Stimulated activated memory B cell treated with anti-CD40 and anti-IgM and Interleukin-4, amounts not matched to agents 10 μg/mL and 1 μg/mL and 100 μg/mL, for 72 hours (primary cell): ENCODE measurements around the gene C19orf25.
"Not testable (repeated sequence)": the region's sequence is repeated elsewhere in the genome, so short reads cannot be mapped to it uniquely, and the experiment has no call there.

Source experiments
- ATAC-seq: fragments of 150-1000 bp; cut with Tn5 transposase; 2 replicates; pipeline ENCODE4 v1.10.0; 2021
- H3K27ac Mint-ChIP-seq: one replicate; pipeline ENCODE4 v1.8.0; 2022; ENCODE audit warnings: mild to moderate bottlenecking, mixed read lengths
- H3K27me3 Mint-ChIP-seq: one replicate; pipeline ENCODE4 v1.8.0; 2022; ENCODE audit warnings: mixed read lengths
- H3K36me3 Mint-ChIP-seq: one replicate; pipeline ENCODE4 v1.8.0; 2022; ENCODE audit warnings: mixed read lengths
- H3K4me1 Mint-ChIP-seq: one replicate; pipeline ENCODE4 v1.8.0; 2022; ENCODE audit warnings: mixed read lengths
- H3K4me3 Mint-ChIP-seq: one replicate; pipeline ENCODE4 v1.8.0; 2022; ENCODE audit warnings: mild to moderate bottlenecking, moderate library complexity, mixed read lengths
- H3K9me3 Mint-ChIP-seq: one replicate; pipeline ENCODE4 v1.8.0; 2022; ENCODE audit warnings: mixed read lengths

The C19orf25 gene

DNA sequence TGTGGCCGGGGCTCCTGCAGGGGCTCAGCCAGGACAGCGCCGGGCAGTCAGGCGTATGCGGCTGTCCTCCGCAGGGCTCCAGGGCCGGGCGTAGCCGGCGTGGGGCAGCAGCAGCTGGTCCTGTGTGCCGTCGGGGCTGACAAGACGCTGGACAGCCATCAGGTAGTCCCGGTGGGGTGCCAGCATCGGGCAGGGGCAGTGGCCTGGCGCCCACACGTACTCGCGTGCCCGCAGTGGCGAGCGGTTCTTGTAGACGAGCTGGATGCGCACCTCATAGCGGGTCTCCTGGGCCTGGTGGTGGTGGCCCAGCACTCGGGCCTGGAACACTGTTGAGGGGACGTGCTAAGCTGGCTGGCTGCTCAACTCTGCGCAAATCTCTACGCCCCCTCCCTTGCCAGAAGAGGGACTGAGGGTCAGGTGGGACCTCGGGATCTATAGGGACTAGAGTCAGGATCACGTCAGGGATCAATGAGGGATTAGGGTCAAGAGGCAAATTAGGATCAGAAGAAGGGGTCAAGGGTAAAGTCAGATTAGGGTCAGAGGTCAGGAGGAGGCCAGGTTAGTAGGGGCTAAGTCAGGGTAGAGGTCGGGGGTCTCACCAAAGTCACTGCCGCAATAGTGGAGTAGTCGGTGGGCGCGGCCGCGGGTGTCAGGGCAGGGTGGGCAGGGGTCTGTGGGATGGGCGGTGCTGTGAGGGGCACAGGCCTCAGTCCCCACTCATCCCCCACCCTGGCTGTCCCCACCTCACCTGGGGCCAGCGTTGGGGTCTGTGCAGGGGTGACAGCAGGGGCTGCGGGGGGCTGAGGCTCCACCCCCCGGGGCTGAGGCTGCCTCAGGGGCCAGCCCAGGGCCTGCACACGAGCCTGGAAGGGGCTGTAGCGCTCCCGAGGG is 27.2 kb upstream of the C19orf25 start:
- peaks cover 6% of the 10 kb centered on the region for H3K9me3 Mint-ChIP-seq
- H3K4me3 Mint-ChIP-seq = no peak overlapping the region
- H3K4me1 Mint-ChIP-seq = peaks cover 12% of the 10 kb centered on the region
- H3K36me3 Mint-ChIP-seq = peaks cover 5% of the 10 kb centered on the region
- no peak overlapping the region for H3K27ac Mint-ChIP-seq
- H3K27me3 Mint-ChIP-seq = peaks cover 92% of the 10 kb centered on the region
- no peak for ATAC-seq

DNA sequence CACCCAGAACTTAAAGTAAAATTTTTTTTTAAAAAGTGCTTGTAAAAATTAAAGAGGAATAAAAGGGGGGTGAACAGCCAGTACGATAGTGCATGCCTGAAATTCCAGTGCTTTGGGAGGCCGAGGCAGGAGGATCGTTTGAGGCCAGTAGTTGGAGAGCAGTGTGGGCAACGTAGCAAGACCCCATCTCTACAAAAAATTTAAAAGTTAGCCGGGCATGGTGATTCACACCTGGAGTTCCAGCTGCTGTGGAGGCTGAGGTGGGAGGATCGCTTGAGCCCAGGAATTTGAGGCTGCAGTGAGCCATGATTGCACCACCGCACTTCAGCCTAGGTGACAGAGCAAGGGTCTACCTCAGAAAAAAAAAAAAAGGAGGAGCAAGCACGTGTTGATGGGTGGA is 26.0 kb upstream of the C19orf25 start:
- H3K27me3 Mint-ChIP-seq = peaks cover 92% of the 10 kb centered on the region
- peaks cover 12% of the 10 kb centered on the region for H3K4me1 Mint-ChIP-seq
- no peak overlapping the region for H3K27ac Mint-ChIP-seq
- peaks cover 6% of the 10 kb centered on the region for H3K9me3 Mint-ChIP-seq
- H3K4me3 Mint-ChIP-seq = no peak overlapping the region
- H3K36me3 Mint-ChIP-seq = peaks cover 5% of the 10 kb centered on the region
- ATAC-seq = no peak

GRCh38 chr19:1503925-1504773 is 25.1 kb upstream of the C19orf25 start:
- H3K27me3 Mint-ChIP-seq = peaks cover 85% of the 10 kb centered on the region
- H3K27ac Mint-ChIP-seq = no peak overlapping the region
- H3K9me3 Mint-ChIP-seq = peaks cover 6% of the 10 kb centered on the region
- H3K4me1 Mint-ChIP-seq = peaks cover 12% of the 10 kb centered on the region
- no peak for ATAC-seq
- H3K4me3 Mint-ChIP-seq = no peak overlapping the region
- H3K36me3 Mint-ChIP-seq = peaks cover 5% of the 10 kb centered on the region

- Mint-ChIP-seq H3K4me3 (no peak overlapping the region), H3K36me3 (peaks cover 5% of the 10 kb centered on the region), H3K27me3 (peaks cover 78% of the 10 kb centered on the region), H3K4me1 (peaks cover 12% of the 10 kb centered on the region), H3K9me3 (peaks cover 3% of the 10 kb centered on the region), H3K27ac (no peak overlapping the region)
- no peak for ATAC-seq
Observed at GRCh38 chr19:1503089-1503924, 24.3 kb upstream of the C19orf25 start.

DNA sequence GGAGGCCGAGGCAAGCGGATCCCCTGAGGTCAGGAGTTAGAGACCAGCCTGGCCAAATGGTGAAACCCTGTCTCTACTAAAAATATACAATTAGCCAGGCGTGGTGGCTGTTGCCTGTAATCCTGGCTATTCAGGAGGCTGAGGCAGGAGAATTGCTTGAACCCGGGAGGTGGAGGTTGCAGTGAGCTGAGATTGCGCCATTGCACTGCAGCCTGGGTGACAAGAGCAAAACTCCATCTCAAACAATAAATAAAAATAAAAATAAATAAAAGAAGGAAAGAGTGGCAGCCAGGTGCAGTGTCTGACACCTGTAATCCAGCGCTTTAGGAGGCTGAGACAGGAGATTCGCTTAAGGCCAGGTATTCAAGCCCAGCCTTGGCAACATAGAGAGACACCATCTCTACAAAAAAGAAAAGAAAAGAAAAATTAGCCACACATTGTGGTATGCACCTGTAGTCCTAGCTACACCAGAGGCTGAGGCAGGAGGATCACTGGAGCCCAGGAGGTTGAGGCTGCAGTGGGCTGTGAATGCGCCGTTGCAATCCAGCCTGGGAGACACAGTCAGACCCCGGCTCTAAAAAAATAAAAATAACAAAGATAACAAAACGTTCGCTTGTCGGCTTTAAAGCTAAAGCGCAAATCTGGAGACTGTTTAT is 23.5 kb upstream of the C19orf25 start:
- no peaks in the 10 kb centered on the region for H3K9me3 Mint-ChIP-seq
- peaks cover 78% of the 10 kb centered on the region for H3K27me3 Mint-ChIP-seq
- H3K27ac Mint-ChIP-seq = no peak overlapping the region
- no peak overlapping the region for H3K4me3 Mint-ChIP-seq
- ATAC-seq = no peak
- no peaks in the 10 kb centered on the region for H3K36me3 Mint-ChIP-seq
- H3K4me1 Mint-ChIP-seq = peaks cover 6% of the 10 kb centered on the region

- no peaks in the 10 kb centered on the region for H3K36me3 Mint-ChIP-seq
- H3K4me1 Mint-ChIP-seq = no peaks in the 10 kb centered on the region
- no peaks in the 10 kb centered on the region for H3K9me3 Mint-ChIP-seq
- H3K27ac Mint-ChIP-seq = no peak overlapping the region
- H3K4me3 Mint-ChIP-seq = no peak overlapping the region
- peaks cover 81% of the 10 kb centered on the region for H3K27me3 Mint-ChIP-seq
- ATAC-seq = no peak
Observed at GRCh38 chr19:1501200-1501595, 22.2 kb upstream of the C19orf25 start.

GRCh38 chr19:1499231-1499630 is 20.2 kb upstream of the C19orf25 start:
- not testable (repeated sequence) for H3K36me3 Mint-ChIP-seq, H3K9me3 Mint-ChIP-seq, ATAC-seq, H3K27ac Mint-ChIP-seq, H3K4me3 Mint-ChIP-seq, H3K4me1 Mint-ChIP-seq
- peaks cover 70% of the 10 kb centered on the region for H3K27me3 Mint-ChIP-seq

DNA sequence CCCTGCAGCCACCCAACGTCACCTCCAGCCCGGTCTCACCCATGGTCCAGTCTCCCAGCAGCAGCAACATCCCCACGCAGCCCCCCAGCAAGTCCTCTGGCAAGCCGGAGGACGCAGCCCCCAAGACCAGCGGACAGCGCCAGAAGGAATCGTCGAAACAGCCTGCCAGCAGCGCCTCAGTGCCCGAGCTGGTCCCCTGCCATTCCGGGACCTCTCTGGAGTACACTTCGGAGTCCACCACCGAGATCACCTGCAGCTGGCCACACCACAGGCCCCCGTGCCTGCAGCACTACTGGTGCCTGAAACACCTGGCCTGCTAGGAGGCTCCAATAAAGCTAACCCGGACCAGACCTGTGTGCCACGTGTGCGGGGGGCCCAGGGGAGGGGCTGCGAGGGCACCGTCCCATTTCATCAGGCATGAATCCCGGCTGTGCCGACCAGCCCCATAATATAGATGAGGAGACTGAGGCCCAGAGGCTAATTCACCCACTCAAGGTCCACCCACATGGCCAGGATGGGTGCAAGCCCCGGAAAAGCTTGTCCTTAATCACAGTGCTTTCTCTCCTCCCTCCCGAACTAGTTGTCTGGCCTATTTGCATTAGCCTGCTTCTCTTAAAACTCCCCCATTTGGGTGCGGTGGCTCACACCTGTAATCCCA is 18.7 kb upstream of the C19orf25 start:
- no peak for ATAC-seq

GRCh38 chr19:1496714-1497577 is 17.9 kb upstream of the C19orf25 start:
- no peaks in the 10 kb centered on the region for H3K9me3 Mint-ChIP-seq
- H3K4me1 Mint-ChIP-seq = peaks cover 2% of the 10 kb centered on the region
- no peak for ATAC-seq
- H3K4me3 Mint-ChIP-seq = no peak overlapping the region
- H3K27ac Mint-ChIP-seq = no peak overlapping the region
- H3K27me3 Mint-ChIP-seq = peaks cover 62% of the 10 kb centered on the region
- no peaks in the 10 kb centered on the region for H3K36me3 Mint-ChIP-seq

More for the DNA sequence above, 18.7 kb upstream of the C19orf25 start:
- peaks cover 57% of the 10 kb centered on the region for H3K27me3 Mint-ChIP-seq
- no peak overlapping the region for H3K27ac Mint-ChIP-seq
- H3K36me3 Mint-ChIP-seq = no peaks in the 10 kb centered on the region
- H3K4me1 Mint-ChIP-seq = no peaks in the 10 kb centered on the region
- H3K4me3 Mint-ChIP-seq = no peak overlapping the region
- H3K9me3 Mint-ChIP-seq = no peaks in the 10 kb centered on the region

DNA sequence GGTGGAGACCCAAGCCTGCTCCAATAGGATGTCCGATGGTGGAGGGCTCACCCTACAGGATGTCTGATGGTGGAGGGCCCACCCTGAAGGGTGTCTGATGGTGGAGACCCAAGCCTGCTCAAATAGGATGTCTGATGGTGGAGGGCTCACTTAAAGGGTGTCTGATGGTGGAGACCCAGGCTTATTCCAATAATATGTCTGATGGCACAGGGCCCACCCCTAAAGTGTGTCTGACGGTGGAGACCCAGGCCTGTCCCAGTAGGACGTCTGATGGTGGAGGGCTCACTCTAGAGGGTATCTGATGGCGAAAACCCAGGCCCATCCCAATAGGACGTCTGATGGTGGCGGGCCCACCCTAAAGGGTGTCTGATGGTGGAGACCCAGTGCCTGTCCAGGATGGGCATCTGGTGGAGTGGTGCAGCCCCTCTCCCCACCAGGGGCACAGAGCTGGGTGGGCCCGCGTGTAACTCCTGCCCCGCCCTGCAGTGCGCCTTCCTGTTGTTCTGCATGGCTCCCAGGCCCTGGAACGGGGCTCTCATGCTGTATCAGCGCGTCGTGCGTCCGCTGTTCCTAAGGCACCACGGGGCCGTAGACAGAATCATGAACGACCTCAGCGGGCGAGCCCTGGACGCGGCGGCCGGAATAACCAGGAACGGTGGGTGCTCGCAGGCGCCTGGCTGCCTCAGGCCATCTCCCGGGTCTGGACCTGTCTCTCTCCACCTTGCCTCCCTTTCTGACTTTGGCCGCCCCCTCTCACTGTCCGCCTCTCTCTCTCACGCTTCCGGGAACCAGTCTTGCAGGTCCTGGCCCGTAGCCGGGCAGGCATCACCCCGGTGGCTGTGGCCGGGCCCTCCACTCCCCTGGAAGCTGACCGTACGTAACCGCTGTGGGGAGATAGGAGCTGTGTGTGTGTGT is 17.0 kb upstream of the C19orf25 start:
- Mint-ChIP-seq H3K27ac (no peak overlapping the region), H3K4me3 (no peak overlapping the region), H3K27me3 (peaks cover 59% of the 10 kb centered on the region), H3K36me3 (no peaks in the 10 kb centered on the region), H3K9me3 (no peaks in the 10 kb centered on the region), H3K4me1 (peaks cover 7% of the 10 kb centered on the region)
- no peak for ATAC-seq

DNA sequence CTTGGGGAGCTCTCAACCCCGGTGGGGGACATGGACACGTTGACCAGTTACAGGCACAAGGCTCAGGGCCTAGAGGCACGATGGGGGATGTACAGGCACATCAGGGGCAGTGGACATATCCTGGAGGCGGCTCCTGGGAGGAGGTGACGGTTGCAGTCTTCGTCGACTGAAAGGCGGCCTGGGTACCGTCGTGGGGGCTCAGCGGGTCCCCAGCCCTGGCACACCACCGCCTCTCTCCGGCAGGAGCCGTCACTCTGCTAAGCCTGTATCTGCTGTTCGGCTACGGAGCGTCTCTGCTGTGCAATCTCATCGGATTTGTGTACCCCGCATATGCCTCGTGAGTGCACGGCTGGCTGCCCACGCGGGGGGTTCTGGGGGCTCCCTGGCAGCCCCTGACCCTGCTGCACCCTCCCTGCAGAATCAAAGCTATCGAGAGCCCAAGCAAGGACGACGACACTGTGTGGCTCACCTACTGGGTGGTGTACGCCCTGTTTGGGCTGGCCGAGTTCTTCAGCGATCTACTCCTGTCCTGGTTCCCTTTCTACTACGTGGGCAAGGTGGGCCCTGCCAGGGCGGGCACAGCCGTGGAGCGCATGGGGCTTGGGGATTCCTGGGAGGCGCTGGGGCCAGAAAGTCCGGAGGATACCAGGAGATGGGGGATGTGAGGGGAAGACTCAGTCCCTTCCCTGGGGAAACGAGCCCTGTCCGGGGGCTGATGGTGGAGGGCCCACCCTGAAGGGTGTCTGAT is 16.2 kb upstream of the C19orf25 start:
- no peaks in the 10 kb centered on the region for H3K9me3 Mint-ChIP-seq
- peaks cover 7% of the 10 kb centered on the region for H3K4me1 Mint-ChIP-seq
- no peaks in the 10 kb centered on the region for H3K36me3 Mint-ChIP-seq
- no peak overlapping the region for H3K4me3 Mint-ChIP-seq
- H3K27ac Mint-ChIP-seq = no peak overlapping the region
- H3K27me3 Mint-ChIP-seq = peaks cover 51% of the 10 kb centered on the region
- ATAC-seq = no peak

DNA sequence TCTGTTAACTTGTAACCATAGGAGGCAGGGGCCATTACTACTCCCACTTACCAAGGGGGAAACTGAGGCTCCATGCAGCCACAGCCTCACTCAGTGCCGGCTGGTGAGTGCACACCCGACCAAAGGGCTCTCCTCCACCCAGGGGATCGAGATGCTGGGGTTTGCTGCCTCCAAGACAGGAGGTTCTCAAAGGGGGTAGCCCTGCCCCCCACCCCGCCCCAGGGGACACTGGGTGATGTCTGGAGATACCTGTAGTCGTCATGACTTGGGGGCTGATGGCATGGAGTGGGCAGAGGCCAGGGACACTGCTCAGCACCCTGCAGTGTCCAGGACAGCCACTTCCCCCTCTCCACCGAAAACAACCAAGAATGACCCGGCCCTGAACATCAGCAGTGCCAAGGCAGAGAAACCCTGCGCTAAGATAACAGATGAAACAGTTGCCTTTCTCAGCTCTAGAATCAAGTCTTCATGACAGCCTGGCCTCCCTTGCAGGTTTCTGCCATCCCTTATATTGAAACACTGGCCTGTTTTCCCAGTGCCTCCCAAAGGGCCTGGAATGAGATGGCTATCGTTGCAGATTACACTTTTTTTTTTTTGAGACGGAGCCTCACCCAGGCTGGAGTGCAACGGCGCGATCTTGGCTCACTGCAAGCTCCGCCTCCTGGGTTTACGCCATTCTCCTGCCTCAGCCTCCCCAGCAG is 15.2 kb upstream of the C19orf25 start:
- peaks cover 12% of the 10 kb centered on the region for H3K4me1 Mint-ChIP-seq
- no peak for ATAC-seq
- H3K27me3 Mint-ChIP-seq = peaks cover 52% of the 10 kb centered on the region
- no peak overlapping the region for H3K4me3 Mint-ChIP-seq
- no peaks in the 10 kb centered on the region for H3K36me3 Mint-ChIP-seq
- no peaks in the 10 kb centered on the region for H3K9me3 Mint-ChIP-seq
- no peak overlapping the region for H3K27ac Mint-ChIP-seq
